CD4-positive, alpha-beta T cell treated with Interleukin-15 for 4 hours (primary cell): ENCODE data around the gene COL2A1.
"Not testable (repeated sequence)": the region's sequence is repeated elsewhere in the genome, so short reads cannot be mapped to it uniquely, and the experiment has no call there.

Experiments
- DNase-seq: peaks from one replicate; pipeline ENCODE4 v3.0.0-alpha.2; 2020; ENCODE audit warnings: low spot score

Gene COL2A1

DNA sequence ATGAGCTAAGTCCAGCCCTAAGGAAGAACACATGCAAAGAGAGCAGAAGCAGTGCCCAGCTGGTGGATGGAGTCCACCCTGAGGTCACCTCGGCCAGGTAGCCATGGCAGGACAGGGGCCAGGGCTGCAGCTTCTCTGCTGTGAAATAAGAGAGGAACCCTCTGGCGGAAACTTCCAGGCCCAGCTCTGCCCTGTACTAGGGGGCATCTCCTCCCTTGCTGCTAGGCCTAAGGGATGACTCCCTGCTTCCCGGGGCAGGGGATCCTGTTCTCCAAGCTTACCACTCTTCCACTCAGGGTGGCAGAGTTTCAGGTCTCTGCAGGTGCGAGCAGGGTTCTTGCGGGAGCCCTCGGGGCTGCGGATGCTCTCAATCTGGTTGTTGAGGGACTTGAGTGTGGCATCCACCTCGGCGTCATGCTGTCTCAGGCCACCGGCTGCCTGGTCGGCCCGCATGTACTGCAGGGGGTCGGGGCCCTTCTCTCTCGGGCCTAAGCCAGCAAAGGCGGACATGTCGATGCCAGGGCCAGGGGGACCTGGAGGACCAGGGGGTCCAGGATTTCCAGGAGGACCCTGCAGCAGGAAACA is 29.1 kb downstream of the COL2A1 start:
- no peak for DNase-seq

DNA sequence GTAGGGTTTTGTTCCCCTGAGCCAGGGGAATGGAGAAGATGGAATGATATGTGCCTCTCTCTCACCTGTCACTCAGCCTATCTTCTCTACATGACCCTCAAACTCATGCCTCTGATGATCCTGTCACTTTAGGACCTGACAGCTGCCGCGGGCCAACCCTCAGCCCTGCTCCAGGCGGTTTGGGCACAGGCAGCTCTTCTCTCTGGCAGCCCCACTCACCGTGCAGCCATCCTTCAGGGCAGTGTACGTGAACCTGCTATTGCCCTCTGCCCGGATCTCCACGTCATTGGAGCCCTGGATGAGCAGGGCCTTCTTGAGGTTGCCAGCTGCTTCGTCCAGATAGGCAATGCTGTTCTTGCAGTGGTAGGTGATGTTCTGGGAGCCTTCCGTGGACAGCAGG is 30.4 kb downstream of the COL2A1 start:
- DNase-seq: no peak

DNA sequence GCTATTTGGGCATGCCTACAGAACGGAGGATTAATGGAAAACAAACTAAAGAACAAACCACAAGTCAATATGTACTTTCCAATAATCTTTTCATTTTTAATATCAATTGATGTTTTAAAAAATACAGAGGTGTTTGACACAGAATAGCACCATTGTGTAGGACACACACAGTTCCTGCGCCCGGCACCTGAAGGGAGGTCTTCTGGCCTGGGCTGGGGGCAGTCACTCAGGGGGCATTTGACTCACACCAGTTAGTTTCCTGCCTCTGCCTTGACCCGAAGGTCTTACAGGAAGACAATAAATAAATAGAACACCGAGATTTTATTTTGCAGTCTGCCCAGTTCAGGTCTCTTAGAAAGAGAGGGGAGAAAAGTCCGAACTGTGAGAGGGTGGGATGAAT is 31.4 kb downstream of the COL2A1 start:
- no peak for DNase-seq

DNA sequence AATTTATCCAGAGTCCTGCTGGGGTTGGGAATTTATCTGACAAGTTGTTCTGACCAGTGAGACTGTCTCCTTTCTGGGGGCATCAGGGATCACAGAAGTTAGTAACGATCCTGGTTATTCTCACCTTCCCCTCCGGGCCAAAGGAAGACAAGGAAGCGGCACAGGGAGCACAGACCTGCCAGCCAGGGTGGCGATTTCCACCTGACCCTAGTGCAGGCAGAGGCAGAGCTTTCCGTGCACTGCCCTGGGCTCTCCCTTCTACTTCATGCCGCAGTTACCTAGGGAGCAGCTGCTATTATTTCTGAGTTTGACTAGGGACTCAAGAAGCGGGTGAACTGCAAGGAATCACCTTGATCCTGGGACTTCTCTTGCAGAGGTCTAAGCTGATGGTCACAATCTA is 33.4 kb downstream of the COL2A1 start:
- DNase-seq: no peak

DNA sequence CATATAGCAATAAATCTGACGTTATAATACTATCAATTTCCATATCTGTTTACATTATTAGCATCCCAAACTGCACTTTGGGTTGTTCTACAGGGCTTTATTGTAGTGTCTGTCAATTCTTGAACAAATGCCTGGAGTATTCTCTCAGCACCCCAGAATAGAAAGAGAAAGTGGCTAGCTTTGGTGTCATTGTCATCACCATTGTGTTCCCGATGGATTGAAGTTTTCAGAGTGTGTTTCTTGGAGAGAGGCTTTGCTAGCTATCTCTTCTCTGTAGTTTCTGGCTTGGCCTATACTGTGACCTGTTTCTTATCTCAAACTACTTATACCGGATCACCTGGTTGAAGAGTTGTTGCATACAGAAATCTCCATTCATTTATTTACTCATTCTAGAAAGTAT is 34.4 kb downstream of the COL2A1 start:
- no peak for DNase-seq

DNA sequence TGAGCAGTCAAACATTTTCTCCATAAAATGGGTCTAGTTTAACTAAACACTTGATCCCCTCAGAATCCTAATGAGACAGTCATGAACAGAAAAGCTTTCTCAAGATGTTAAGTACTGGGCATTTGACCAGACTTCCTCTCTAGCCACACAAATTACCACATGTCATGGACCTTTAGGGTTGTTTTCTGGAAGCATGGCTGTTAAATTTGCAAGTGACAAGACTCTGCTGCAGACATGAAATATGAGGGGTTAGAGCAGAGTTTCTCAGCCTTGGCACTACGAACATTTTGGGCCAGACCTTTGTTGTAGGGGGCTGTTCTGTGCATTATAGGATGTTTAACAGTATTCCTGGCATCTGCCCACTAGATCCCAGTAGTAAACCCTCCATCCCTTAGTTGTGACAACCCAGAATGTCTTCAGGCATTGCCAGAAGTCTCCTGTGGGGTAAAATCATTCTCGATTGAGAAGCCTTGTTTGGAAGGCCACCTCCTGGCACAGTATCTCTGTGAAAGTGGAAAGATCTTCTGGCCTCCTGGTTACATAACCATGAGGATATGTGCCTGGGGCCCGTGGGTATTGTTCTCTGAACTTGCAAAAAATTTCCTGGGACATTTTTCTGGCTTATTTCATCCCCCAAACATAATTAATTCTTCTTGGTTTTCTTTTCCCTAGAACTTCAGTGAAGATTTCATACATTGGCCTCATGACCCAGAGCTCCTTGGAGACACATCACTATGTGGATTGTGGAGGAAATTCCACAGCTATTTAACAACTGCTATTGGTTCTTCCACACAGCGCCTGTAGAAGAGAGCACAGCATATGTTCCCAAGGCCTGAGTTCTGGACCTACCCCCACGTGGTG is 36.6 kb downstream of the COL2A1 start:
- no peak for DNase-seq

DNA sequence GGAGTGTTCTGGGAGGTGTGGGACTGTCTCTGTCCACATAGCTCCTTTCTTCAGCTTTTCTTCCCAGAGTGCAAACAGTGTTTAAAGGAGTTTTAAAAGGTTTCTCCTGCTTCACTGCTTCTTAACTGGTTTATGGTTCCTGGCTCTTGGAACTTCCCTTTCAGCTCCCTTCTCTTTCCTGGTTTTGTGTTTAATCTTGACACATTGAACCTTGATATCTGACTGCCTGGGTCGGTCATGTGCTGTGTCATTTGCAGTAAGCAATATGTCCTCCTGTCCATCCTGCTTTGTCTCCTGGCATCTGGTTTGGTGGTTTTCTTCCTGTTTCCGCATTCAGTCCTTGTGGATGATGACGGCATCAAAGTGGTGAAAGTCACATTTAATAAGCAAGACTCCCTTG is 38.7 kb downstream of the COL2A1 start:
- no peak for DNase-seq

DNA sequence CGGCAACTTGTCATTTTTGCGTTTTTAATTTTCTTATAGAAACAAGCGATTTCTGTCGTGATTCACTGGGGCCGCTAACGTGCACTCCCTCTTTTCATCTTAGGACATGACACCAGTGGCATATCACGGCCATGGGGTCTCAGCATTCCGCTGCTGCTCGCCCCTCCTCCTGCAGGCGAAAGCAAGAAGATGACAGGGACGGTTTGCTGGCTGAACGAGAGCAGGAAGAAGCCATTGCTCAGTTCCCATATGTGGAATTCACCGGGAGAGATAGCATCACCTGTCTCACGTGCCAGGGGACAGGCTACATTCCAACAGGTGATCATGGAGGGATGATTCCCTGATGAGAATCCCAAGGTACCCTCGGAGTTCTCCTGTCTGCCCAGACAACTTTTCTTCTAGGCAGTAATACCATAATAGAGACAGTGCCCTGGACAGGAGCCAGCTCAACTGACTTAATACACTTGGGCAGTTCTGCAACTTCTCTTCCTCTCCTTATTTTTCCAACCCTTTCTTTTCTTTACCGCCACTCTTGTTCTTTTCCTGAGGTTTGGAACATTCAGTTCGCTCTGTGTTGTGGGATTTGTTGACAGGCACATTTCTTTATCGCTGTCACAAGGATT is 40.1 kb downstream of the COL2A1 start:
- DNase-seq: no peak

DNA sequence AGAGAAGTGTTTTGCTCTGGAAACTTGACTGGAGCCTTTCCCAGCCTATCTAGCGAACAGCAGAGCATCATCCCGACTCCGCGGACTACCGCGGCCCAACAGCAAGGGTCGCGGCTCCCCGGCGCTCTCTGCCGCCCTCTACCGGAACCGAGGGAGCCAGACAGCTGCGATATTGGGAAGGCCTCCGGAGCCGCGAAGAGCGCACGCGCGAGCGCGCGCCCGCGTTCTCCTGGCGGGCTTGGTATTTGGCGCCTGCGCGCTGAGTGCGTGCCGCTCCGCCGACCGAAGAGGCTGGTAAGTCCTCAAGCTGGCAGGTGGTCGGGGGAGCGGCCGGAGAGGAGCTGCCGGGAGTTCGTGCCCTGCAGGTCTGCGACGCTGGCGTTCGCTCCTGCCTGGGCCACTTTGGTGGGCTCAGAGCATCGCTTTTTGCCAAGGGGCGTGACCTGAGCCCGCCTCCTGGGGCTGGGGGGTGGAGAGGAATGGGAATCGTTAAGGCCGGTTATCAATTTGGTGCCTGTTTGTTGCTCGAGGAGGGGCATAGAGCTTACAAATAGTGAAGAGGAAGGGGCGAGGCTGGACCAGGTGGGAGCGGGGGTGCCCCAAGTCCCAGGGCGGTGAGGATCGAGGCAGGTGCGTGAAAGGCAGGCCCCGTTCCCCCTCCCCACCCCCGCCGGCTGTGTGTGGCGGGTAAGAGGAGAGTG is 40.8 kb downstream of the COL2A1 start, which contains the start of gene TMEM106C:
Gene TMEM106C, plus strand, starts transcription at position 257 of the 701 bp plus-strand sequence. CDS start 641 bp downstream, outside the sequence.
- peak; percentile 92 for DNase-seq

DNA sequence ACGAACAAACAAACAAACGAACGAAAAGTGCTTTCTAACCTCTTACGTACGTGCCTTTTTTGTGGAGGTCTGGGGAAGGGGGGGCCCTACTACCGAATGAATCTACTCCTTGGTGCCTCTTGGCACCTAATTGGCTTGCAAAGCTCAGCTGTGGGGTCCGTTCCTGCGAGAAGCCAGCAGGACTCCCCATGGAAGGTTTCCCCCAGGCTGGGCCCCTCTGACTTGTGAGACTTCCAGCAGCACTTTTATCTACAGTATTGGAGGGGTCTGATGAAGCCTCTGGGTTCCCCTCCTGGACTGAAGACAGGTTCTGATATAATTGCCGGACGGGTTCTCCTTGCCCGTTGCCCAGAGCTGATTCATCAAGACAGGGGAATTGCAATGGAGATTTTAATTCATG is 42.1 kb downstream of the COL2A1 start:
- no peak for DNase-seq

DNA sequence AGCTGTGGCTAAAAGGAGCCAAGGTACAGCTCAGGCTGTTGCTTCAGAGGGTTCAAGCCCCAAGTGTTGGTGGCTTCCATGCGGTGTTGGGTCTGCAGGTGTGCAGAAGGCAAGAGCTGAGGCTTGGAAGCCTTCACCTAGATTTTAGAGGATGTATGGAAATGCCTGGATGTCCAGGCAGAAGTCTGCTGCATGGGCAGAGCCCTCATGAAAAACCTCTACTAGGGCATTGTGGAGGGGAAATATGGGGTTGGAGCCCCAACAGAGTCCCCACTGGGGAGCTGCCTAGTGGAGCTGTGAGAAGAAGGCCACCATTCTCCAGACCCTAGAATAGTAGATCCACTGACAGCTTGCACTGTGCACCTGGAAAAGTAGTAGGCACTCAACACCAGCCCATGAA is 46.6 kb downstream of the COL2A1 start:
- not testable (repeated sequence) for DNase-seq

DNA sequence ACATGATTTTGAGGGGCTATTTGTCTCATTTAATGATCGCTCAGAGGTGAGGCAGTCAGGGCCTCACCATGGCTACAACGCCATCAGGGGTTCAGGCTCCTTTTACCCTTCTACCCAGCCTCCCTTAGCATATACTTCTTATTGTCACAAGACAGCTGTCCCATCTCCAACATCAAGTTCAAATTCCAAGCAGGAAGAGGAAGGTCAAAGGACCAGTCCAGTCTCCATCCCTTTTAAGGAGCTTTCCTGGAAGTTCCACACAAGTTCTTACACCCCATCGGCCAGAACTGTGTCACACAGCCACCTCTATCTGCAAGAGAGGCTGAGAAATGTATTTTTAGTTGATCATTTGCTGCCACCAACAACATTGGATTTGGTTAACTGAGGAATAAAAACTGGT is 49.2 kb downstream of the COL2A1 start:
- DNase-seq: no peak

DNA sequence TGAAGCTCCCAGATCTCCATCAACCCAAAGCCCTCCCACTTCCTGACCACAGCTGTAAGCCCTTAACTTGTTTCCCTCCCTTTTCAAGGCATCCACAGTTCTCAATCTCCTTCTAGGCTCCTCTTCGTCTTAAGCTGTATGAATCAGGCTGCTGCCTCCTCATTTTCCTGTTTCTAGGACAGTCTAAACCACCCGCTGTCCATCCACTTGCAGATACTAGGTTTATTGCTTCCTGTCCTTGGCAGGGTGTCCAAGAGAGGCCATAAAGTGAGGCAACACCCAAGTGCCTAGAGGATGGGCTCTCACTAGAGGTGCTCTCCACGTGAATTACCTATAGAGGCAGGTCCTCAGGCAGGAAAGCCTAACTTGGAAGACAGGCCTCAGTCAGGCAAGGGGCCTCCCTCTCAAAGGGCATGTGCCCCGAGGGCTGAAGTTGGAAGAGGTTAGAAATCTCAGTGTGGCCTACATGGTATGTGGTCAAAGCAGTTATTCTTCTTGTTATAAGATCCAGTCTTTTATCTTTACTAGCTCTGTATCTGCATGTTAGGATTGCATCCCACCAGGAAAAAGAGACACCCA is 49.7 kb downstream of the COL2A1 start:
- no peak for DNase-seq

DNA sequence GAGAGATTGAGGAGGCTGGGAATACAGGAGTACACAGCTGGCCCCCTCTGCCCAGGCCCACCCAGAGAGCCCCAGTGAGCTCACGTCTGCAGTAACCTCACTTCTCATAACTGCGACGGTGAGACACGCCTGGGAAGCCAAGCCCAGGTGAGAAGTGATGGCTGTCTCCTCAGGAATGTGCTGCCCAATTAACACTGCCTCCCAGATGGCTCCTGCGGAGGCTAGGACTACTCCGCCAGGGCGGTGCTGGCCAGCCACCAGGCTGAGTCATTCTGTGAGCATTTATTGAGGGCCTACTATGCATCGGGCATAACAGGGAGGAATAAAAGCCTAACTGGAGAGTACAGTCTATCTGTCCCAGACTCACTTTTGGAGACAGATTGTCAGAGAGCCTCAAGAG is 50.2 kb downstream of the COL2A1 start:
- DNase-seq: no peak

DNA sequence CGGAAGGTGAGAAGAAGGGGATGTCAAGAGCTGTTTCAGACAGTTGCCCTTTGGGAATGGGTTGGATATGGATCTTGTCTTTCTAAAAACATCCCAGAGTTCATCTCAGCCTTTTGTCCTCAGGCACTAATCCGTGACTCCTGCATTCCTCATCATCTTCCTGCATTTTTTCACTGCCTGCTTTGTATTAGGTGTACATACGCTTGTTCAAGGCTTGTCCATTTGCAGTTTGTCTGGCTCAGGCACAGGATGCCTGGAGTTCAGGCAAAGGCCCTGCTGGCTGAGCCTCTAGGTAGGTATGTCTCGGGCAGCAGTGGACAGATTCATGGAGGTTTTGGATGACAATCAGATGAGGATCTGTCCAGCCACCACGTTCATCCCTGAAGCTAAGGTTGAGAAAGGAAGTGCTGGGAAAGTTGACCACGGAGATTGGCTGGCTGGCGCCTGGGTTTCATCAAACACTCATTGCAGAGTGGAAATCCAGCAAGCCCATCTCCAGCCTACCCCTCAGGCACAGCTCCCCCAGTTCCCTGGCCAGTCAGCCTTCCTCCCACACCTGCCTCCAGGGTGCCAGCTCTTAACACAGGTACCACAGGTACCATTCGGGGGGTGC is 53.3 kb downstream of the COL2A1 start:
- no peak for DNase-seq

DNA sequence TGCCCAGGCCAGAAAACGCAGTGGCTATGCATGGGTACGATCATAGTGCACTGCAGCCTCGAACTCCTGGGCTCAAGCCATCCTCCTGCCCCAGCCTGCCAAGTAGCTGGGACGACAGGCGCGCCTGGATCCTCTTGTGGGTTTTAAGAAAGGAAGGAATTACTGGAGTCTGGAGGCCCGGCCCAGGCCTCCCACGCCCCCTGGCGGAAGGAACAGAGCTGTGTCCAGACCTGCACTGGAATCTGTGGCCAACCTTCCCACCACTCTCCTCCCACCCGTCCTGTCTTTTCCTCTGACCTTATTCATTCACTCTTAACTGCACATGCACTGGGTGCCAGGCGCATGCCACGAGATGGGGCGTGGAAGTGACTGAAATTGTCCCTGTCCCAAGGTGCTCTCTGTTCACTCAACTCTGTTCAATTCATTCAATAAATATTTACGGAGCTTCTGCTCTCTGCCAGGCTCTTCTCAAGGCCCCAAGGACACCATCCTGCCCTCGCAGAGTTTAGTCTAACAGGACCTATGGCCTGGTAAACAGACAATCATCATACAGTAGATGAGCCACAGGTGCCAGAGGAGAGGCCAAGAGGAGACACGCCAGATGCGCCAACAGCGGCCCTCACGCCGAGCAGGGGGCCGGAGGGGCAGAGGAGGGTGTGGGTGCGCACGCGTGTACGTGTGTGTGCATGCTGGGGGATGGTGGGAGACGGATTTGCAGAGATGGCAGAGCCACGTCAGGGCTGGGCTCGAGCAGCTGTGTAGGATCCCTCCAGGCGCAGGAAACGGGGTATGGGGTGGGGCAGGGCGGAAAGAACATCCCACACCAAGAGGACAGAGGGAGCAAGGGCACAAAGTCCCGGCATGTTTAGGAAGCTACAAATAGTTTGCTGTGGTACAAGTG is 54.6 kb downstream of the COL2A1 start:
- peak; percentile 36 for DNase-seq

DNA sequence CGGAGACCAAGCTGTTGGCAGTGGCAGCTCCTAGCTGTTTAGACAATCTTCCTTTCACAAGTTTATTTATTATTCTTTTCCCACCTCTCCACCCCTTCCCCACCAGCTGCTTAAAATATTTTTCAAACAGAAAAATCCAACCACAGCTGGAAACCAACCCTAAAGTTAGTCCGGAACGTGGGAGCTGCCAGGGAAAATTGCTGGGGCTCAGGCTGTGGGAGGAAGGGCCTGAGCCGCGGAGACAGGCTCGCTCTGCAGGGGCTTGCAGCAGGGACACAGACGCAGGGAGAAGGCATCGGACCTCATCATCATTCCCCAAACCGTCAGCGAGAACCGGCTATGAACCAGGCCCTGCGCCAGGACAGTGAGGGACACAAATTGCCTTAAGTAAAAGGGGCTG is 56.9 kb downstream of the COL2A1 start:
- DNase-seq: no peak

DNA sequence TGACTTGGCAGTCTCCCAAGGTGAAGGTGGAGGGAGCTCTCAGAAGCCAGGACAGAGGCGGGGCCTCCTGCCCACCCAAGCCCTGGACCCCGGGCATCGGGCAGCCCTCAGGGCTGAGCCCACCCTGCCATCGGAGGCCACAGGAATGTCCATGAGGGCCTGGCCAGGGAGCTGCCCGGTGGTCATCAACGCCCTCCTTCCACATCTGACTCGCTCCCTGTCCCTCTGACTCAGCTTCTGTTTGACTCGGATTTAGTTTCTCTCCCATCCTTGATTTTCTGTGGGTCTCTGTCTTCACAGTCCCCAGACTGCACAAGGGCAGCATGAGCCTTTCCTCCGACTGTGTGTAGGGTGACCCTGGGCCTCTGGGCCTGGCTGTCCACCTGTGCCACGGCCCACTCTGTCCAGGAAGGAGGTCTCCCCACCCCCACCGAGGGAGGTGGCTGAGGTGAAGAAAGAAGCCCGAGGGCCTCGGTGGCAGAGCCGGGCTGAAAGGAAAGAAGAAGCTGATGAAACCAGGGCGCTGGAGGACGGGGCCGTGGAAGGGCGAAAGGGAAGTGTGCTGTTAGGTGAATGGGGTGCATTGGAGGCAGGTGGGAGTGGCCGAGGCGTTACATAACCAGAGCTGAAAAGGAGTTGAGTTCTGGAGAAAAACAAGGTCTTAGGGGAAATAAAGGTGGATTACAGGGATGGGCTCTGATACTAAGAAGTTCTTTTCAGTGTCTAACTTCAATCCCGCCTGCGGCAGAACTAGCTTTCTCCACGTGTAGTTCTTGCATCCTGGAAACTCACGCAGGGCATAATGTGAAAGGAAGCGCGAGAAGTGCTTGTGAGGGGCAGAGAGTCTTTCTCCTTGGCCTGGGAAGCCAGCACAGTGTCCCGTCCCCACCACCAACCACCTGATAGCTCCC is 57.6 kb downstream of the COL2A1 start:
- DNase-seq: no peak

DNA sequence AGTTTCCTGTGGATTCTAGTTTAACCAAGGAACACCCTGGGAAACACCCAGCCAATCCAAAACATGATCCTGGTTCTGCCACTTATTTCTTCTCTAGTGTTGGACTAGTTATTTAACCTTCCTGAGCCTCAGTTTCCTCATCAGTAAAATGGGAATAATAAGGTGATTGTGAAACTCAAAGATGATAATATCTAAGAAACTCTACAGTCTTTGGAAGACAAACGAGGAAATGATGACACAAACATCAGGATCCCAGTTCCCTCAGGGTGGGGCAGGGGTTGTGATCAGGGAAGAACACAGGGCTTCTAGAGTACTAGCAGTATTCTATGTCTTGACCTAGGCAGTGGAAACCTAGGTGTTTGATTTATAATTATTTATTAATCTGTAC is 58.9 kb downstream of the COL2A1 start:
- no peak for DNase-seq
